Measurements from ENCODE around the gene ASPA.

DNA sequence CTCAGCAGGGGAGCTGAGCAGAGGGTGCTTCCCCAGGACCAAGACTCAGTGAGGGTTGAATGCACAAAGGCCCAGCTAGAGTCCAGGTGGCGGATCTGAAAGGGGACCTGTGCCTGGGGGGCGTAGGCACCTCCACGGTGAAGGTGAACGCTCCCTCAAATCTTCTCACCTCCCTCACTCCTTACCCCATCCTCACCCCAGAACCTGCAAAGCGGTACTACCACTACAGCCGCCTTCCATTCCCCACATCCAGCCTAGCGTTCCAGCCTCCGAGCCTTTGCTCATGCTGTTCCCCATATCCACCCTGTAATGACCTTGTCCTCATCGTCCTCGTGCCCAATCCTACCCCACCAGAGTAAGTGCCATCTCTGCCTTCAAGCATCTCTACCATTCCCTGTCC, 51.2 kb downstream of the ASPA start:
- TF ChIP-seq, protein P1, sequence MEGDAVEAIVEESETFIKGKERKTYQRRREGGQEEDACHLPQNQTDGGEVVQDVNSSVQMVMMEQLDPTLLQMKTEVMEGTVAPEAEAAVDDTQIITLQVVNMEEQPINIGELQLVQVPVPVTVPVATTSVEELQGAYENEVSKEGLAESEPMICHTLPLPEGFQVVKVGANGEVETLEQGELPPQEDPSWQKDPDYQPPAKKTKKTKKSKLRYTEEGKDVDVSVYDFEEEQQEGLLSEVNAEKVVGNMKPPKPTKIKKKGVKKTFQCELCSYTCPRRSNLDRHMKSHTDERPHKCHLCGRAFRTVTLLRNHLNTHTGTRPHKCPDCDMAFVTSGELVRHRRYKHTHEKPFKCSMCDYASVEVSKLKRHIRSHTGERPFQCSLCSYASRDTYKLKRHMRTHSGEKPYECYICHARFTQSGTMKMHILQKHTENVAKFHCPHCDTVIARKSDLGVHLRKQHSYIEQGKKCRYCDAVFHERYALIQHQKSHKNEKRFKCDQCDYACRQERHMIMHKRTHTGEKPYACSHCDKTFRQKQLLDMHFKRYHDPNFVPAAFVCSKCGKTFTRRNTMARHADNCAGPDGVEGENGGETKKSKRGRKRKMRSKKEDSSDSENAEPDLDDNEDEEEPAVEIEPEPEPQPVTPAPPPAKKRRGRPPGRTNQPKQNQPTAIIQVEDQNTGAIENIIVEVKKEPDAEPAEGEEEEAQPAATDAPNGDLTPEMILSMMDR (IDR thresholded peaks at IDR 0.05): no peak
- TF ChIP-seq POLR2A (IDR thresholded peaks at IDR 0.05): no peak
- TF ChIP-seq EP300 (IDR thresholded peaks at IDR 0.05; ENCODE audit: low read depth): no peak
